ENCODE results near the gene SUN3. TPM values are rescaled to one million over a fixed set of nuclear protein-coding genes. Genes with fewer than 3 reads are reported as not detected.
A peak's percentile ranks its signal among the peaks of the same experiment; 100 is the strongest.

Gene SUN3
- total RNA-seq, 1 experiment from 2014 or later, result 0.49 TPM

DNA sequence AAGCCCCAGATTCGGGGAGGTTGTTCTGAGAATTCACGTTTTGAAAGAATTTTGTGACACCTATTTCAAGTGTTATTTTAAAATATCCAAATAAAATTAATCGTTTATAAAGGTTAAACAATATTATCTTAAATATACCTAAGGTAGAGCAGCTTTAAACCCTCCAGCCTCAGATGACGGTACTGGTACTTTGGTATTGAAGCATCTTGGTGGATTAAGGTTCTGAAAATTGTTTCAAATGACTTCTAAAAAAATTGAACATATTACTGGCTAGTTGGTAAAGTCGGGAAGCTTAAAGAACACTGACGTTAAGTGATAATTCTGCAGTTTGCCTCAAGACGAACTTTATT, 49.1 kb downstream of the SUN3 start:
- H3K9me3 ChIP-seq (ENCODE audit: control insufficient read depth, insufficient read depth, low read depth, low read length), result no peaks in the 10 kb centered on the region
- H3K4me3 ChIP-seq (ENCODE audit: low read depth in 2 of 2, low read length in 2 of 2), result peak overlapping the region; percentile 91 to 94
- DNase-seq (ENCODE audit: low read depth, low spot score), result no peak
- H3K27me3 ChIP-seq (ENCODE audit: control insufficient read depth, insufficient read depth, low read length), result no peaks in the 10 kb centered on the region
- BruUV-seq (replicated peaks), result no TSS peak
- POLR2A ChIA-PET, result interaction anchor here (0.5 kb wide), 1 partner anchor 10 kb away, joined by 4 read pairs; no protein-coding TSS in a partner anchor
- TF ChIP-seq CTCF (IDR thresholded peaks at IDR 0.05) (no peak), TCF7L2 (IDR thresholded peaks at IDR 0.05; ENCODE audit: low read depth, low read length) (peak; percentile 76; the same call in 1 of the 2 replicates), SIN3A (IDR thresholded peaks at IDR 0.05; ENCODE audit: borderline replicate concordance, insufficient read depth, low read depth, low read length) (no peak)
- no peak for ATAC-seq
- CTCF ChIA-PET, result no interaction called here
- intact Hi-C loops (cut with micrococcal nuclease; ENCODE audit: unreplicated experiment), result no loop called here
- peaks cover 22% of the 10 kb centered on the region for H3K4me1 ChIP-seq (ENCODE audit: control insufficient read depth, insufficient read depth, low read length)
- peaks cover 29% of the 10 kb centered on the region for H3K36me3 ChIP-seq (ENCODE audit: control insufficient read depth, insufficient read depth, low read length)
- peak overlapping the region; percentile 97 for H3K27ac ChIP-seq (ENCODE audit: low read length)
- in situ Hi-C loops (cut with HindIII; ENCODE audit: low pct_unique_long_range_greater_than_20kb, low sequenced_read_pairs), result no loop called here

GRCh38 chr7:47979145-47979831, 49.6 kb downstream of the SUN3 start, which contains the start of gene HUS1:
TSS of gene HUS1 (minus strand) at chr7:47979615. CDS start at chr7:47979519, 96 bp downstream.
- Histone ChIP-seq H3K4me1 (ENCODE audit: control insufficient read depth, insufficient read depth, low read length) (peaks cover 22% of the 10 kb centered on the region), H3K36me3 (ENCODE audit: control insufficient read depth, insufficient read depth, low read length) (peaks cover 34% of the 10 kb centered on the region), H3K27ac (ENCODE audit: low read length) (peak within 1 kb of the TSS; percentile 97), H3K4me3 (ENCODE audit: low read depth in 2 of 2, low read length in 2 of 2) (peak within 1 kb of the TSS; percentile 91 to 94), H3K9me3 (ENCODE audit: control insufficient read depth, insufficient read depth, low read depth, low read length) (no peaks in the 10 kb centered on the region), H3K27me3 (ENCODE audit: control insufficient read depth, insufficient read depth, low read length) (no peaks in the 10 kb centered on the region)
- no TSS peak for BruUV-seq (replicated peaks)
- CTCF ChIA-PET, result no interaction called here
- intact Hi-C loops (cut with micrococcal nuclease; ENCODE audit: unreplicated experiment) (no loop called here), in situ Hi-C loops (cut with HindIII; ENCODE audit: low pct_unique_long_range_greater_than_20kb, low sequenced_read_pairs) (no loop called here)
- POLR2A ChIA-PET, result interaction anchor here (0.5 kb wide), 1 partner anchor 9 kb away, joined by 4 read pairs; no protein-coding TSS in a partner anchor
- DNase-seq (ENCODE audit: low read depth, low spot score), result peak; percentile 82
- ATAC-seq, result peak; percentile 100
- peak in 1 of 2 experiments; percentile 31; a peak in 1 of 4 replicates for TF ChIP-seq REST (IDR thresholded peaks at IDR 0.05; ENCODE audit: insufficient read depth in 1 of 2, low read depth in 2 of 2, low read length in 1 of 2)
- TF ChIP-seq TCF7L2 (IDR thresholded peaks at IDR 0.05; ENCODE audit: low read depth, low read length), result peak; percentile 87
- TF ChIP-seq POLR2AphosphoS5 (IDR thresholded peaks at IDR 0.05; ENCODE audit: low read depth, low read length), result peak; percentile 97
- TF ChIP-seq CTCF (IDR thresholded peaks at IDR 0.05), result no peak
- TF ChIP-seq SIN3A (IDR thresholded peaks at IDR 0.05; ENCODE audit: borderline replicate concordance, insufficient read depth, low read depth, low read length), result peak; percentile 65
